Right lung (tissue), 5 donors: Measurements from ENCODE around the gene TMEM145. TPM values are rescaled to one million over a fixed set of nuclear protein-coding genes. Genes with fewer than 3 reads are reported as not detected.

Experiments
- DNase-seq, 2 donors: peaks; one replicate each; pipeline ENCODE4 v3.0.0-alpha.2; 2013
- polyA plus RNA-seq, 5 donors: library from polyadenylated mRNA; unstranded; fragments of 120-200 nt; gene quantifications; one replicate each; pipeline versions ENCODE4 v1.2.1 to v1.2.3, GENCODE V29; 2013; ENCODE audit warnings: inconsistent platforms in 1 of 5, low replicate concordance in 1 of 5; ENCODE audit not compliant: insufficient read length in 5 of 5, insufficient read depth in 1 of 5

Gene TMEM145
- polyA plus RNA-seq, 5 donors, result 0.50 to 1.4 (median 0.84) TPM

GRCh38 chr19:42277821-42278451 is 35.2 kb upstream of the TMEM145 start:
- no peak for DNase-seq

GRCh38 chr19:42278452-42279154 is 34.5 kb upstream of the TMEM145 start:
- no peak for DNase-seq

GRCh38 chr19:42279155-42279901 is 33.8 kb upstream of the TMEM145 start:
- no peak for DNase-seq

GRCh38 chr19:42279902-42280814 is 33.0 kb upstream of the TMEM145 start:
- peak; percentile 85 to 87 for DNase-seq

- no peak for DNase-seq
Measured at GRCh38 chr19:42280815-42281145, 32.3 kb upstream of the TMEM145 start.

GRCh38 chr19:42281146-42281826 is 31.8 kb upstream of the TMEM145 start:
- DNase-seq, result peak in 1 of 2 donors; percentile 36

GRCh38 chr19:42281827-42282762 is 31.0 kb upstream of the TMEM145 start:
- DNase-seq, result no peak

- no peak for DNase-seq
Measured at GRCh38 chr19:42282819-42283187, 30.3 kb upstream of the TMEM145 start.

GRCh38 chr19:42283188-42284065 is 29.7 kb upstream of the TMEM145 start:
- peak; percentile 95 to 97 for DNase-seq

GRCh38 chr19:42284066-42284501 is 29.0 kb upstream of the TMEM145 start:
- DNase-seq, result peak in 1 of 2 donors; percentile 60

GRCh38 chr19:42284591-42285341 is 28.3 kb upstream of the TMEM145 start:
- DNase-seq, result no peak

- DNase-seq, result no peak
Measured at GRCh38 chr19:42285541-42285941, 27.6 kb upstream of the TMEM145 start.

GRCh38 chr19:42285988-42286348 is 27.1 kb upstream of the TMEM145 start:
- DNase-seq, result no peak

- no peak for DNase-seq
Measured at GRCh38 chr19:42286349-42287016, 26.6 kb upstream of the TMEM145 start.

- no peak for DNase-seq
Measured at GRCh38 chr19:42287017-42287826, 25.9 kb upstream of the TMEM145 start.

- no peak for DNase-seq
Measured at GRCh38 chr19:42287827-42288107, 25.3 kb upstream of the TMEM145 start.

- no peak for DNase-seq
Measured at GRCh38 chr19:42288387-42288786, 24.7 kb upstream of the TMEM145 start.
